Activated T-cell treated with anti-CD3 and anti-CD28 coated beads, Interleukin-2, amount 50 U/mL, for 72 hours (primary cell): ENCODE measurements around the gene CYP26B1. TPM values are rescaled to one million over a fixed set of nuclear protein-coding genes. Genes with fewer than 3 reads are reported as not detected.

Experiments used
- ATAC-seq, 2 donors: fragments of 150-1000 bp; cut with Tn5 transposase; replicated peaks in 1 of 2; 2 replicates each; pipeline ENCODE4 v1.10.0; 2021; ENCODE audit warnings: moderate library complexity in 2 of 2, mild to moderate bottlenecking in 1 of 2
- DNase-seq, 2 donors: peaks; one replicate each; pipeline ENCODE4 v3.0.0; 2021 to 2022; ENCODE audit warnings: mixed read lengths in 1 of 2
- H3K27ac Mint-ChIP-seq: one replicate; pipeline ENCODE4 v1.8.0; 2022; ENCODE audit warnings: mild to moderate bottlenecking, moderate library complexity, mixed read lengths
- H3K27me3 Mint-ChIP-seq: one replicate; pipeline ENCODE4 v1.8.0; 2022; ENCODE audit warnings: low read depth, mixed read lengths
- H3K36me3 Mint-ChIP-seq, 2 donors: one replicate each; pipeline ENCODE4 v1.8.0; 2022; ENCODE audit warnings: mixed read lengths in 2 of 2, mild to moderate bottlenecking in 1 of 2; ENCODE audit not compliant: insufficient read depth in 2 of 2
- H3K4me1 Mint-ChIP-seq: one replicate; pipeline ENCODE4 v1.8.0; 2022; ENCODE audit warnings: low read depth, mixed read lengths
- H3K4me3 Mint-ChIP-seq, 2 donors: one replicate each; pipeline ENCODE4 v1.8.0; 2022; ENCODE audit warnings: mild to moderate bottlenecking in 2 of 2, mixed read lengths in 2 of 2, moderate library complexity in 2 of 2
- H3K9me3 Mint-ChIP-seq, 2 donors: one replicate each; pipeline ENCODE4 v1.8.0; 2022; ENCODE audit warnings: mixed read lengths in 2 of 2
- total RNA-seq, 2 donors: library from RNA; stranded (reverse); gene quantifications; one replicate each; pipeline ENCODE4 v1.2.3, GENCODE V29; 2022

The CYP26B1 gene
- total RNA-seq, 2 donors from 2014 or later = not detected

GRCh38 chr2:72150861-72151356, 3.2 kb upstream of the CYP26B1 start:
- Mint-ChIP-seq H3K27me3 (peaks cover 56% of the 10 kb centered on the region), H3K36me3 (peaks cover 0 to 8% of the 10 kb centered on the region in 2 donors), H3K27ac (no peak overlapping the region)

DNA sequence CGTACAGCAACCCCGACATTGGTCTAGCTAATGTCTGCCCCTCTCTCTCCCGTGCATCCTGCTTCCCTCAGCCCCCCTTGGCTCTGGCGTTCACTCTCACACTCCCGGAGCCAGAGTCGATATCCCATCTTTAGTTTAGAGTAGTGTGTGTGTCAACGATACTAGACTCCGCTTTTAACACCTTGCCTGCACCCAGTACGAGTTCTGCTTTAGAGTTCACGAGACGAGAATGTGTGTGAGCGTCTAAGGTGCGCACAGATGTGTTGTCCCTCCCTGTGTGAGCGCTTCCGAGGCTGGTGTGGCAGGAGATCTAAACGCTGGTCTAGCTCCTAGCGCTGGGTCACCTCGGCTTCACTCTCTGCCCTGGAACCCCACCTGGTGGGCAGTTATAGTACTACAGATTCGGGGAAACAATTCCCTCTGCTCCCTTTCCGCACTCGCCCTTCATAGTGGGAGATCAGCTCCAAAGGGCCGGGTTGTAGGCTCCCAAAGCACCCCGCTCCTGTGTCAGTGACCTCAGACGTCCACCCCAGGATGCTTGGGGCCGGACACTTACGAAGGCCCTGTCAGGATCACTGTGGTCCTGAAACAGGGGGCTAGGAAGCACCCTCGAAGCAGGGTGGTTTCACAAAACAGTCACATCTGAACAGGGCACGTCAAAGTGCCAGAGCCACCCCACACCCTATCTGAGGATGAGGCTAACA, 2.6 kb upstream of the CYP26B1 start:
- Mint-ChIP-seq H3K4me3 (peak overlapping the region; percentile 85 to 88), H3K4me1 (peaks cover 39% of the 10 kb centered on the region), H3K36me3 (peaks cover 0 to 8% of the 10 kb centered on the region in 2 donors), H3K27me3 (peaks cover 62% of the 10 kb centered on the region), H3K27ac (no peak overlapping the region), H3K9me3 (no peaks in the 10 kb centered on the region)
- DNase-seq (peak; percentile 73 to 82), ATAC-seq (peak; percentile 73 to 79)

More at GRCh38 chr2:72150861-72151356, 3.2 kb upstream of the CYP26B1 start:
- H3K4me3 Mint-ChIP-seq = no peak overlapping the region
- ATAC-seq (no peak), DNase-seq (no peak)
- no peaks in the 10 kb centered on the region for H3K9me3 Mint-ChIP-seq
- peaks cover 33% of the 10 kb centered on the region for H3K4me1 Mint-ChIP-seq

- H3K4me3 Mint-ChIP-seq = peak overlapping the region; percentile 85 to 88
- H3K9me3 Mint-ChIP-seq = no peaks in the 10 kb centered on the region
- peaks cover 40% of the 10 kb centered on the region for H3K4me1 Mint-ChIP-seq
- peaks cover 0 to 8% of the 10 kb centered on the region in 2 donors for H3K36me3 Mint-ChIP-seq
- ATAC-seq (peak; percentile 40 to 49), DNase-seq (no peak)
- no peak overlapping the region for H3K27ac Mint-ChIP-seq
- peaks cover 65% of the 10 kb centered on the region for H3K27me3 Mint-ChIP-seq
These were observed 2.0 kb upstream of the CYP26B1 start for GRCh38 chr2:72149556-72150156.

DNA sequence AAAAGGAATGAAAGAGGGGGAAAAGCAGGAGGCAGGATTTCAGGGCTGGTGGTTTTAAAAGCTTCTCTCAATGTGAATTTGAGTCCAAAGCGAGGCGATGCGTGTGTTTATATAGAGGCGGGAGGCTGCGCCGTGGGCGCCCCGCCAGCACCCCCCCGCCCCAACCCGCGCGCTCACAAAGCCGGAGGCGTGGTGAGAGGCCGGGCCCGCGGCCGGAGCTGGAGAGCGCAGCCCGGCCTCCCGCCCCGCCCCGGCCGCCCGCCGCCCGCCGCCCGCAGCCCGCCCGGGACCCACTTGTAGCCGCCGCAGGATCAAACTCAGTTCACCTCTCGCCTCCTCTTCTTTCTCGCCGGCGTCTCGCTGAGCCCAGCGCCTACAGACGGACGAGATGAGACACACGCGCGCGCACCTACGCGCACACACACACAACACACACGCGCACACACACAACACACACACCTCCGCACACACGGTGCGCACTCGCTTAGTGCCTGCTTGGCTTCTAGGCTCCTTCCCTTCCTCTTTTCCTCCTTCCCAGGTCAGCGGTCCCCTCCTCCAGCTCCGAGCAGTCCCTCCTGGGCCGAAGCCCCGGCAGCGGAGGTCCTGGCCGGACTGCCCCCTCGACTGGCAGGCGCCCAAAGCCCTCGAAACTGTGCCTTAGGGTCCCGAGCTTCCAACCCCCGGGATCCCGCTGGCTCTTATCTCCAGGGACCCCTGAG, 1.3 kb upstream of the CYP26B1 start:
- H3K4me1 Mint-ChIP-seq = peaks cover 42% of the 10 kb centered on the region
- no peaks in the 10 kb centered on the region for H3K9me3 Mint-ChIP-seq
- peak in 1 of 2 donors; percentile 40 for DNase-seq
- peaks cover 64% of the 10 kb centered on the region for H3K27me3 Mint-ChIP-seq
- H3K4me3 Mint-ChIP-seq = peak overlapping the region; percentile 85 to 89
- peak; percentile 24 to 25 for ATAC-seq
- peak overlapping the region; percentile 13 for H3K27ac Mint-ChIP-seq
- peaks cover 0 to 8% of the 10 kb centered on the region in 2 donors for H3K36me3 Mint-ChIP-seq

DNA sequence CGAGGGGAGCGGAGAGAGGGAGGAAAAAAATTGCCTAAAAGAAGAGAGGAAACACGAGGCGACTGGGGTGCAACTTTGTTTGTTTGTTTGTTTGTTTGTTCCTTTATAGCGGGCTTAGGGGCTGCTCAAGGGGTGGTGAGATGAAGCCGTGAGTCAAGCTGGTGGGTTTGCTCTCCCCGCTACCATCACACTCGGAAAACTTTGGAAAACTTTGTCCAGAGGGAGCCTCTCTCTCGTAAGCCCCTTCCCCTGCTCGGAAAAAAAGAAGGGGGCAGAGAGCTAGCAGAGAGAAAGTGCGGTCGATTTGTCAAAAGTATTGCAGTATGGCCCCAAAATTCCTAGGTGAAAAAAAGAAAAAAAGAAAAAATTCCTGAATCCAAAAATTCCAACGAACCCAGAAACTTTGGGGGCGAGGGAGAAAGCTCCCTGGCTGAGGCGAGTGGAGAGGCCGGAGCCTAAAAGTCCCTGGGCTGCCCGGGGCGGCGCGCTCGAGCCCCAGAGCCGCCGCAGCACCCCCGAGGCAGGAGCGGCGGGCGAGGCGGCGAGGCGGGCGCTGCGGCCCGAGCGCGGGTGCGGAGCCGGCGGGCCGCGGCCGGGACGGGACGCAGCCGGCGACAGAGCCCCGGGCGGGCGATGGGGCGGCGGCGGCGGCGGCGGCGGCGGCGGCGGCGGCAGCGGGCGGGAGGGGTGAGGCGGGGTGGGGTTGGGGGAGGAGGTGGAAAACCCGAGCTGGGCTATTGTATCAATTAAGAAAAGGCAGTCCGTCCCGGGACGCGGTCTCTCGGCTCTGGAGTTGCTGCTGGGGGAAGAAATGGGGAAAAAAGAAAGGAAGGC, 558 bp upstream of the CYP26B1 start:
- Mint-ChIP-seq H3K27ac (peak overlapping the region; percentile 17), H3K4me1 (peaks cover 49% of the 10 kb centered on the region), H3K27me3 (peaks cover 68% of the 10 kb centered on the region), H3K36me3 (peaks cover 0 to 8% of the 10 kb centered on the region in 2 donors), H3K9me3 (no peaks in the 10 kb centered on the region), H3K4me3 (peak overlapping the region; percentile 75 to 89)
- ATAC-seq (no peak), DNase-seq (no peak)

DNA sequence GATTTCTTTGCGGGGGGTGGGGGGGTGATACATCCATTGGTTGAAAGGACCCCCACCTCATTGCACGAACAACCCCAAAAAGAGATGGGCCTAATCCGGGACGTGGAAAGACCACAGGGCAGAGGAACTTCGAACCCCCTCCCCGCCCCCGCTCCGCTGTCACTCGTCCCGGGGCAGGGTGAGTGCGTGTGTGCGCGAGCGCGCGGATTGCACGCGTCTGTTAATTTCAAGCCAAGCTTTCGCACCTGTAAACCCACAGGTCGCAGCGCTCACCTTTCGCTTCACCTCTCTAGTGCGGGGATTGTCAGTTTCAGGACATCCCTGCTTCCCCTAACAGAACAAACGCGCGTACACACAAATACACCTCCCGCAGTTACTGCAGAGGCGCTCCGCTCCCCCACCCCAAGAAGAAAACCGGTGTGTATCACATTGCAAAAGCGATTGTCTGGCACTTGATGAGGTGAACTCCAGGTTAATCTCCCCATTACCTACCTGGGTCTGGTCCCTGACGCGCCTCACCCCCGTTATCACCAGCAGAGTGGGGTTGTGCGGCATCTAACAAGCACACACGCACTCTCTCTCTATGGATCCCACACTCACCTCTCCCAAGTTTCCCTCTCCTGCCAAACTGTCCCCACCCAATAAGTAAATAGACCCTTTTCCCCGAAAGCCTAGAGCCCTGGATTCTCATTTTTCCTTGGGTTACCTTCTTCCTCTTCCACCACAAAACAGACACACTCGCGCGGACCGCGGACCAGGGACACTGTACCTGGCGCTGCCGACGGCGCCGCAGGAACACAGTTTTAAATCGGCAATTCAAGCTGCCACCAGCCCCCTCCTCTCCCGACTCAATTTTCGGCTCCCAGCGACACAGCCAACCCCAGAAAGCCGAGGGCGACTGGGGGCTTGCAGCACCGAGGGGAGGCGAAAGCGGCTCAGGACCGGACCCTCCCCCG, 1.0 kb downstream of the CYP26B1 start:
- Mint-ChIP-seq H3K4me1 (peaks cover 49% of the 10 kb centered on the region), H3K27me3 (peaks cover 75% of the 10 kb centered on the region), H3K4me3 (peak overlapping the region; percentile 36 to 83), H3K36me3 (peaks cover 0 to 8% of the 10 kb centered on the region in 2 donors), H3K9me3 (no peaks in the 10 kb centered on the region), H3K27ac (no peak overlapping the region)
- ATAC-seq = no peak
- no peak for DNase-seq

GRCh38 chr2:72145658-72146329, 1.9 kb downstream of the CYP26B1 start:
- no peak overlapping the region for H3K27ac Mint-ChIP-seq
- peaks cover 49% of the 10 kb centered on the region for H3K4me1 Mint-ChIP-seq
- no peaks in the 10 kb centered on the region for H3K9me3 Mint-ChIP-seq
- H3K4me3 Mint-ChIP-seq = peak overlapping the region; percentile 79 to 83
- peaks cover 67% of the 10 kb centered on the region for H3K27me3 Mint-ChIP-seq
- ATAC-seq (no peak), DNase-seq (no peak)
- peaks cover 0 to 8% of the 10 kb centered on the region in 2 donors for H3K36me3 Mint-ChIP-seq

- DNase-seq (no peak), ATAC-seq (no peak)
- H3K27me3 Mint-ChIP-seq = peaks cover 62% of the 10 kb centered on the region
- H3K27ac Mint-ChIP-seq = no peak overlapping the region
- peak overlapping the region; percentile 79 to 83 for H3K4me3 Mint-ChIP-seq
- H3K4me1 Mint-ChIP-seq = peaks cover 46% of the 10 kb centered on the region
- no peaks in the 10 kb centered on the region for H3K9me3 Mint-ChIP-seq
- peaks cover 0 to 8% of the 10 kb centered on the region in 2 donors for H3K36me3 Mint-ChIP-seq
These were observed 2.4 kb downstream of the CYP26B1 start for GRCh38 chr2:72145289-72145657.

- peak in 1 of 2 donors; percentile 14 for ATAC-seq
- Mint-ChIP-seq H3K9me3 (no peaks in the 10 kb centered on the region), H3K27me3 (peaks cover 57% of the 10 kb centered on the region), H3K4me3 (peak overlapping the region; percentile 79 to 83), H3K27ac (no peak overlapping the region), H3K36me3 (peaks cover 0 to 6% of the 10 kb centered on the region in 2 donors), H3K4me1 (peaks cover 41% of the 10 kb centered on the region)
- no peak for DNase-seq
These were observed 2.9 kb downstream of the CYP26B1 start for GRCh38 chr2:72144632-72145288.

DNA sequence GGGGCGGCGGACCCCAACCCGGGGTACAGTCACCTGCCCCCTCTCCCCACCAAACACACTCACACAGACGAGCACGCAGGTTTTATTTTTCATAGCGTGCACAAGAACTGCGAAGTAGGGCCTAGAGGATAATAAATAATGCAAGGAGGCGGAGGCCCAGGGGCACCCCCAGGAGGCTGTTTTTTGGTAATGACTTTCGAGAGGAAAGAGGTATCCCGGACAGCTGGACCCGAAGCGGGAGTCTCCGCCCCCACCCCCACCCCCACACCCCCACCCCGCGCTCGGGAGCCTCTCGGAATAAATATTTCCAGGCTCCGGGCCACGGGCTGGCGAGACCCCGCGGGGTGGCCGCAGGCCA, 3.4 kb downstream of the CYP26B1 start:
- Mint-ChIP-seq H3K36me3 (peaks cover 0 to 6% of the 10 kb centered on the region in 2 donors), H3K27ac (no peak overlapping the region), H3K4me3 (peak overlapping the region; percentile 52 to 63), H3K4me1 (peaks cover 36% of the 10 kb centered on the region), H3K9me3 (no peaks in the 10 kb centered on the region), H3K27me3 (peaks cover 52% of the 10 kb centered on the region)
- ATAC-seq (no peak), DNase-seq (no peak)
